Activated naive CD4-positive, alpha-beta T cell treated with anti-CD3 and anti-CD28 coated beads, Interleukin-2, amount 10 ng/mL, durations not matched to agents 7 days and 5 days (primary cell): Measurements from ENCODE around the gene STK33.

Source experiments
- CTCF ChIA-PET: fragments of 350-600 bp; sonication (Branson Sonifier 250); formaldehyde crosslinking; loops from one replicate; lab custom pipeline; 2021; ENCODE audit warnings: antibody characterized with exemption; lab: Charles Lee
- DNase-seq: peaks from one replicate; pipeline ENCODE4 v3.0.0-alpha.2; 2020
- H3K27ac Mint-ChIP-seq: one replicate; pipeline ENCODE4 v1.8.0; 2021; ENCODE audit warnings: mild to moderate bottlenecking, moderate library complexity, mixed read lengths
- H3K27me3 Mint-ChIP-seq: one replicate; pipeline ENCODE4 v1.8.0; 2021; ENCODE audit warnings: mild to moderate bottlenecking, mixed read lengths
- H3K36me3 Mint-ChIP-seq: one replicate; pipeline ENCODE4 v1.8.0; 2021; ENCODE audit warnings: mixed read lengths
- H3K4me1 Mint-ChIP-seq: one replicate; pipeline ENCODE4 v1.8.0; 2021; ENCODE audit warnings: mixed read lengths
- H3K4me3 Mint-ChIP-seq: one replicate; pipeline ENCODE4 v1.8.0; 2021; ENCODE audit warnings: mild to moderate bottlenecking, moderate library complexity, mixed read lengths
- H3K9me3 Mint-ChIP-seq: one replicate; pipeline ENCODE4 v1.8.0; 2021; ENCODE audit warnings: mixed read lengths

The STK33 gene

GRCh38 chr11:8390851-8391612 is 203.0 kb downstream of the STK33 start:
- H3K36me3 Mint-ChIP-seq: no peaks in the 10 kb centered on the region
- no peak overlapping the region for H3K27ac Mint-ChIP-seq
- no peaks in the 10 kb centered on the region for H3K27me3 Mint-ChIP-seq
- CTCF ChIA-PET: no interaction called here
- H3K9me3 Mint-ChIP-seq: no peaks in the 10 kb centered on the region
- H3K4me1 Mint-ChIP-seq: no peaks in the 10 kb centered on the region
- no peak for DNase-seq
- no peak overlapping the region for H3K4me3 Mint-ChIP-seq

- Mint-ChIP-seq H3K4me1 (no peaks in the 10 kb centered on the region), H3K4me3 (no peak overlapping the region), H3K27me3 (no peaks in the 10 kb centered on the region), H3K9me3 (no peaks in the 10 kb centered on the region), H3K27ac (no peak overlapping the region), H3K36me3 (no peaks in the 10 kb centered on the region)
- no peak for DNase-seq
- CTCF ChIA-PET: no interaction called here
Measured at GRCh38 chr11:8389029-8389996, 204.7 kb downstream of the STK33 start.

GRCh38 chr11:8387693-8388092 is 206.3 kb downstream of the STK33 start:
- Mint-ChIP-seq H3K27me3 (no peaks in the 10 kb centered on the region), H3K9me3 (no peaks in the 10 kb centered on the region), H3K4me3 (no peak overlapping the region), H3K36me3 (no peaks in the 10 kb centered on the region), H3K27ac (no peak overlapping the region), H3K4me1 (no peaks in the 10 kb centered on the region)
- DNase-seq: no peak
- CTCF ChIA-PET: no interaction called here

GRCh38 chr11:8387141-8387540 is 206.9 kb downstream of the STK33 start:
- H3K27me3 Mint-ChIP-seq: no peaks in the 10 kb centered on the region
- CTCF ChIA-PET: no interaction called here
- no peaks in the 10 kb centered on the region for H3K9me3 Mint-ChIP-seq
- no peak overlapping the region for H3K27ac Mint-ChIP-seq
- no peak overlapping the region for H3K4me3 Mint-ChIP-seq
- H3K4me1 Mint-ChIP-seq: no peaks in the 10 kb centered on the region
- DNase-seq: no peak
- no peaks in the 10 kb centered on the region for H3K36me3 Mint-ChIP-seq

- DNase-seq: no peak
- no peak overlapping the region for H3K27ac Mint-ChIP-seq
- no peaks in the 10 kb centered on the region for H3K36me3 Mint-ChIP-seq
- H3K4me3 Mint-ChIP-seq: no peak overlapping the region
- no peaks in the 10 kb centered on the region for H3K9me3 Mint-ChIP-seq
- CTCF ChIA-PET: no interaction called here
- no peaks in the 10 kb centered on the region for H3K4me1 Mint-ChIP-seq
- H3K27me3 Mint-ChIP-seq: no peaks in the 10 kb centered on the region
Measured at GRCh38 chr11:8386134-8386864, 207.7 kb downstream of the STK33 start.

- H3K27ac Mint-ChIP-seq: no peak overlapping the region
Measured at GRCh38 chr11:8384199-8384821, 209.7 kb downstream of the STK33 start.

GRCh38 chr11:8383627-8384026 is 210.4 kb downstream of the STK33 start:
- H3K27ac Mint-ChIP-seq: no peak overlapping the region
- CTCF ChIA-PET: no interaction called here

More at GRCh38 chr11:8384199-8384821, 209.7 kb downstream of the STK33 start:
- Mint-ChIP-seq H3K27me3 (no peaks in the 10 kb centered on the region), H3K36me3 (no peaks in the 10 kb centered on the region), H3K4me1 (no peaks in the 10 kb centered on the region), H3K4me3 (no peak overlapping the region), H3K9me3 (no peaks in the 10 kb centered on the region)
- no peak for DNase-seq
- CTCF ChIA-PET: no interaction called here

GRCh38 chr11:8383227-8383626 is 210.8 kb downstream of the STK33 start:
- DNase-seq: no peak
- Mint-ChIP-seq H3K27me3 (no peaks in the 10 kb centered on the region), H3K4me1 (no peaks in the 10 kb centered on the region), H3K4me3 (no peak overlapping the region), H3K36me3 (no peaks in the 10 kb centered on the region), H3K27ac (no peak overlapping the region), H3K9me3 (no peaks in the 10 kb centered on the region)
- CTCF ChIA-PET: no interaction called here

More at GRCh38 chr11:8383627-8384026, 210.4 kb downstream of the STK33 start:
- Mint-ChIP-seq H3K36me3 (no peaks in the 10 kb centered on the region), H3K4me3 (no peak overlapping the region), H3K27me3 (no peaks in the 10 kb centered on the region), H3K4me1 (no peaks in the 10 kb centered on the region), H3K9me3 (no peaks in the 10 kb centered on the region)
- no peak for DNase-seq

GRCh38 chr11:8382436-8383053 is 211.5 kb downstream of the STK33 start:
- H3K27ac Mint-ChIP-seq: no peak overlapping the region
- H3K9me3 Mint-ChIP-seq: no peaks in the 10 kb centered on the region
- H3K36me3 Mint-ChIP-seq: no peaks in the 10 kb centered on the region
- CTCF ChIA-PET: no interaction called here
- H3K4me3 Mint-ChIP-seq: no peak overlapping the region
- DNase-seq: no peak
- no peaks in the 10 kb centered on the region for H3K27me3 Mint-ChIP-seq
- no peaks in the 10 kb centered on the region for H3K4me1 Mint-ChIP-seq

GRCh38 chr11:8381871-8382396 is 212.1 kb downstream of the STK33 start:
- DNase-seq: no peak
- H3K4me1 Mint-ChIP-seq: no peaks in the 10 kb centered on the region
- no peaks in the 10 kb centered on the region for H3K27me3 Mint-ChIP-seq
- CTCF ChIA-PET: no interaction called here
- no peak overlapping the region for H3K4me3 Mint-ChIP-seq
- no peaks in the 10 kb centered on the region for H3K36me3 Mint-ChIP-seq
- no peaks in the 10 kb centered on the region for H3K9me3 Mint-ChIP-seq
- H3K27ac Mint-ChIP-seq: no peak overlapping the region

GRCh38 chr11:8381343-8381742 is 212.7 kb downstream of the STK33 start:
- no peak overlapping the region for H3K27ac Mint-ChIP-seq
- no peaks in the 10 kb centered on the region for H3K36me3 Mint-ChIP-seq
- no peak overlapping the region for H3K4me3 Mint-ChIP-seq
- DNase-seq: no peak
- H3K9me3 Mint-ChIP-seq: no peaks in the 10 kb centered on the region
- H3K27me3 Mint-ChIP-seq: no peaks in the 10 kb centered on the region
- CTCF ChIA-PET: no interaction called here
- H3K4me1 Mint-ChIP-seq: no peaks in the 10 kb centered on the region

GRCh38 chr11:8375932-8376331 is 218.1 kb downstream of the STK33 start:
- Mint-ChIP-seq H3K36me3 (no peaks in the 10 kb centered on the region), H3K27me3 (no peaks in the 10 kb centered on the region), H3K4me3 (no peak overlapping the region)

GRCh38 chr11:8375460-8375859 is 218.6 kb downstream of the STK33 start:
- Mint-ChIP-seq H3K27ac (no peak overlapping the region), H3K27me3 (no peaks in the 10 kb centered on the region), H3K4me1 (no peaks in the 10 kb centered on the region), H3K4me3 (no peak overlapping the region), H3K36me3 (no peaks in the 10 kb centered on the region), H3K9me3 (no peaks in the 10 kb centered on the region)
- no peak for DNase-seq
- CTCF ChIA-PET: no interaction called here

More at GRCh38 chr11:8375932-8376331, 218.1 kb downstream of the STK33 start:
- no peak overlapping the region for H3K27ac Mint-ChIP-seq
- DNase-seq: no peak
- CTCF ChIA-PET: no interaction called here
- no peaks in the 10 kb centered on the region for H3K9me3 Mint-ChIP-seq
- no peaks in the 10 kb centered on the region for H3K4me1 Mint-ChIP-seq
